Activated CD4-positive, alpha-beta T cell treated with anti-CD3 and anti-CD28 coated beads for 4 hours (primary cell): Measurements from ENCODE around the gene COL4A4.

Experiments used
- DNase-seq, 2 donors: peaks; one replicate each; pipeline ENCODE4 v3.0.0-alpha.2; 2020

The COL4A4 gene

DNA sequence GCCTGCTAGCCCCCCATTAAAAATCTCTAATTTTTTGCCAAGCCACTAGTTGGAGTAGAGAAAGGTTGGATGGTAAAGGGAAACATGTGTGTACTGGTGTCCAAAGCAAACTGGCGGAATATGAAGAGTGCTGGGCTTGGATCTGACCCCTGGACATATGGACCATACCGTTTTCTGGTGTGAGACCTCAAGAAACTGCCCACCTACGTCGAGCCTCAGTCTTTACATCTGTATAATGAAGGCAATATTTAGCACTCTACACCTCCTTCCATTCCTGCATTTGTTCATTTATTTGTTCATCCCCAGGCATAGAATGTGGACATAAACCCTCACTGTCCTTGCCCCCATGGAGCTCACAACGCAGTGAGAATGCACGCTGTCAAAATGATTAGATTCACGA, 185.7 kb downstream of the COL4A4 start:
- no peak for DNase-seq

DNA sequence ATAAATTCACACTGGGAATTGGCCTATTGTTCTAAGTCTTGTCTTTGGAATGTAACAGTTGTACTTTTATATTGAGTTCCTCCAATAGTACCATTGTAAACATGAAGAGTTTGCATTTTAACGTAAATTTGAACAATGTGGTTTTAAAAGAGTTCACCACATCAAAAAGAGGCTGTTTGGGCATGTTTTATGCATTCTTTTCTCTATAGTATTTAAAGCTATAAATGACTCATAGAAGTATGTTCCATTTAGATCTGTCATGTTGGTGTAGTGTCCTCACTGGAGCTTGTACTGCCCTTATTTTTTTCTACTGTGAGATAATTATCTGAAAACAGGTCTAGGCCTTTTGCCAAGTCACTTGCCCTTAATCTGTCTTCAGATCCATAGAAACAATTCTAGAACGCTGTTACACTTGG, 186.2 kb downstream of the COL4A4 start:
- DNase-seq = no peak

DNA sequence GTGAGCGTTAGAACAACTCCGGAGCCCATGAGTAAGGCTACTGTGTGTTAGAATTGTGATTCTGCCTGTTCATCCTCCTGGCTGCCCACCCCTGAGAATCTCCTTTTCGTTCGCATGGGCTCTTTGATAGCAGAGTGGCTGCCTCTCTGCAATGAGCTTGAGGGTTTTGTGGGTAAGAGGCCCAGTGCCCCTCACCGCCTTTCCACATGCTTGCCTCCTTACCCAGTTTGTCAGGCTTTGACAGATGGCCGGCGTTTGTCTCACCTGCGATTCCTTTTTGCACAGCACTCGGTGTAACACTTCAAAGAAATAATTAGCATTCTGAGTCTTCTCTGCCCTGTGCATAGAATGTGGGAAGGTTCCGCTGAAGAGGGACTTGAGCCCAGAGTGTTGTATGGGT, 190.2 kb downstream of the COL4A4 start:
- no peak for DNase-seq

DNA sequence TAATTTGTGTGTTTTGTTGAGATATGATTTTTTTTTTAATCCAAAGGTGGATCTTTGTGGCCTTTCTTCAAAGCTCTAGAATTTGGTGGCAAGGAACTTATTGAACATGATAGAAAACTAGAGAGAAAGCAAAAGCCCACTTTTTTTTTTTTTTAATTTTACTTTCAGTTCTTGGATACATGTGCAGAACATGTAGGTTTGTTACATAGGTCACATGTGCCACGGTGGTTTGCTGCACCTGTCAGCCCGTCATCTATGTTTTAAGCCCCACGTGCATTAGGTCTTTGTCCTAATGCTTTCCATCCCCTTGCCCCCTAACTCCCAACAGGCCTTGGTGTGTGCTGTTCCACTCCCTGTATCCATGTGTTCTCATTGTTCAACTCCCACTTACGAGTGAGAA, 192.2 kb downstream of the COL4A4 start:
- no peak for DNase-seq

DNA sequence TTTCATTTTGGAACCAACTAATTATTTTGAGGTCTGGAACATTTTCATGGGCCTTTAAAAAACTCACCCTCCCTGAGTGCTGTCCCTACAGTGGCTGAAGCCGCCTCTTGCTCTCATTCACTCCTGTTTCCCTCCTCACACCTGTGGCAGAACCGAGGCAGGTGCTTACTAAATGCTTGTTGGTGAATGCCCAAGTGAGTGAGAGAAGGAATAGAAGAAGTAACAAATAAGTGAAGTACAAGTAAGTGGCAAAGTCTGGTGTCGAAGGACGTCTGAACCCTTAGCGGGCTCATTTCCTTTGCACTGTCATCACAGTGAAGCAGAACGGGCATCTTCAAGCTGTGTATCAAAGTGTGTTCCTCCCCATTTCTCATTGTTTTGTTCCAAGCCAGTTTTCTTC, 192.9 kb downstream of the COL4A4 start:
- DNase-seq = no peak

DNA sequence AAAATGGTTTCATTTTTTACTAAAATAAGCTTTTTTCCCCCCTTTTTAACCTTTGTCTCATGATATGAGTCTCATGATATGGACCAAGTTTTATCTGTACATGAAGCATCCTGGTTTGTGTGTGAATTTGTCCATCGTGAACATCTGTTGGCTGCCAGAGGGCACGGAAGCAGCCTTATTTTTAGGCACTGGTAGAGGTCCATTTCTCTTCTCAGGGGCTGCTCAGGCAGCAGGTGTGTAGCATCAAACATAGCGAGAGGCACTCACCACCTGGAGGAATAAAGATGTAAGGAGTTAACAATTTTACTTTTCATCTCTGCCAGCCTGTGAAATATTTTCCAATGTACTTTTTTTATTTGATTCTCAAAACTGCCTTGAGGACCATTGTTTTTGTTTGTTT, 193.6 kb downstream of the COL4A4 start:
- DNase-seq = no peak

DNA sequence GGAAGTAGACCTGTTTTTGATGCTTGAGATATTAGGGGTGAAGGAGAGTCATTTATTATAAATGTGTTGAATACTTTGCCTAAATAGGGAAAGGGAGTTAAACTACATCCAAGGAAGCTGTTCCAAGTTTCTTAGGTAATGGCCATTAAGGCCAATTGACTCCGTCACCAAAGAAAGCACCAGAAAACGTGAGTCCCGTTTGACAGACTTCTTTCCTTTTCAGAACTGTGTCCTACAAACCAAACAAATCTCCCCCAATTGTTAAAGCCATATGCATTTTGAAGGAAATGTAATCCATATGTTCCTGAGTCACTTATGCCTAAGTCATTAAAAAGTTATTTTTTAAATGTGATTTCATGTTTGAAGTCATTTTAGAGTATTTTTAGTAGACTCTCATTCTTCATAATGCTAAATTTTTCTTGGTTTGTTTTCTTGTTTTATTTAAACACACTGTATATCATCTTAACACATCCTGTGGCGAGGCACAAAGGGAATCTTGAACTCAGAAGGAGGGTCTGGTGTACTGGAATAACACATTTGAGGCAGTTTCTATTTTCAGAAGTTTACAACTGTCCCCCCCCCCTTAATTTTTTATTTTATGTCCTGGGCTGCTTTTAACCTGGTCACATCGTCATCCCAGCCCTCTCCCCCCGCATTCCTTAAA, 194.5 kb downstream of the COL4A4 start:
- DNase-seq = no peak

DNA sequence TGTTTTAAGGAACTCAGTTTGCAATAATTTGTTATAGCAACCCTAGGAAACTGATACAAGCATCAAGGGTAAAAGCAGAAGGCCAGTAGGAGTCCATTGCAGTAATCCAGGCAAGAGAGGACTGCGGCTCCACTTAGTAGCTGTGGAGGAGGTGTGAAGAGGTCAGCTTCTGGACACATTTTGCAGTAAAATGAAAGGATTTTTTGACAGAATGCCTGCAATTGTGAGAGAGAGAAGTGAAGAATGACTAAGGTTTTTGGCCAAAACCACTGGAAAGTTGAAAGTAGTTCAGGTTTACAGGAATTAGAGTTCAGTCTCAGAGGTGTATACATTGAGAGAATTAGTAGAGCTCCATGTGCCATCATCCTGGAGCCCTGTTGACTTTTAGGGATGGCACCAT, 198.6 kb downstream of the COL4A4 start:
- DNase-seq = no peak

DNA sequence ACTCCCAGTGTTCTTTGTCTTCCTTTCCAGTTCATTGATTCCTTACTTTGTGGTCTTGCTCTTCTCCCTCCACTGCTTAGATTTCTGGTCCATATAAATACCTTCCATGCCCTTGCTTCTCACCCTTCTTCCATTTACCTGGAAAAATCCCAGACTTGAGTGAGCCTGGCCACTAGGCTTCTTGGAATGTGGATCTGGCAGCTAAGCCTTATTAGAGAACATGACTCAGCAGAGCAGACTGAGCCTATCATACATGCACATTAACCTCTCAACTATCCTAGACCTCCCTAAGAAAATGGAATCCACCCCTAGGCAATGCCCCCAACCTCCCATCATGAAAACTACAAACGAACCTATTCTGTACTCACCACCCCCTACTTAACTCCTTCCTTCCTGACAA, 200.5 kb downstream of the COL4A4 start:
- no peak for DNase-seq

DNA sequence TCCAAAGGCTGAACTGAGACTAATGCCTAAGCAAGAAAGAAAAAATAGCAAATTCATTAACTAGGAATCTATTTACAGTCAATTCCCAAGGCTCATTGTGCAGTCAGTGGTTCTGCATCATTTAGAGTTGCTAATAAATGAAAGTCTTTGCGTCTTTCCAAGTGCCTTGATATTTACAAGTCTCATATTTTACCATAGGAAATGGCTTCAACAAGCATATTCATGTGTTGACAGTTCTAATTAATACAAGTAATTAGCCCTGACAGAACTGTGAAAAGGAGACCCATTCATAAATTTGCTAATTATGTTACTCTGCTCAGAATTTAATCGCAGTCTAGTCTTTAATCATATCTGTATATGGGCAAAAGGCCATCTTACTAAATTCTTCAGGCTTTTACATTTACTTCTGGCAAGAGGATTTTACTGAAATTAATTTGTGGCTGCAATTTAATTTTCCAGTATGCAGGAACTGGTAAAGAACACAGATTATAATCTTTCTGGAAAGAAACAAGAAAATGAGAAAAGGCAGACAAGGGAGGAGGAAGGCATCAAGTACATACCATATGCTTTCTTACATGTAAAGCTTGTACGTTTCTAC, 201.7 kb downstream of the COL4A4 start:
- no peak for DNase-seq

DNA sequence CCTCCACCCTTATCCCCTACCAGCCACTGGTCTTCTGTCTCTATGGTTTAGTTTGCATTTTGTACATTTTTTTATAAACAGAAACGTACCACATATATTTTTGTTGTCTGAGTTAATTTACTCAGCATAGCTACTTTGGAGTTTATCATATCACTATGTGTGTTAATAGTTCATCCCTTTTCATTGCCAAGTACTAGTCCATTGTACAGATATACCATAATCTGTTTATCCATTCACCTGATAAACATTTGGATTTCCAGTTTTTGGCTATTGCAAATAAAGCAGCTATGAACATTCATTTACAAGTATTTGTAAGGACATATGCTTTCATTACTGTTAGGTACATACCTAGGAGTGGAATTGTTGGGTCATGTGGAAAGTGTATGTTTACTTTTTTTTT, 204.6 kb downstream of the COL4A4 start:
- DNase-seq = no peak

DNA sequence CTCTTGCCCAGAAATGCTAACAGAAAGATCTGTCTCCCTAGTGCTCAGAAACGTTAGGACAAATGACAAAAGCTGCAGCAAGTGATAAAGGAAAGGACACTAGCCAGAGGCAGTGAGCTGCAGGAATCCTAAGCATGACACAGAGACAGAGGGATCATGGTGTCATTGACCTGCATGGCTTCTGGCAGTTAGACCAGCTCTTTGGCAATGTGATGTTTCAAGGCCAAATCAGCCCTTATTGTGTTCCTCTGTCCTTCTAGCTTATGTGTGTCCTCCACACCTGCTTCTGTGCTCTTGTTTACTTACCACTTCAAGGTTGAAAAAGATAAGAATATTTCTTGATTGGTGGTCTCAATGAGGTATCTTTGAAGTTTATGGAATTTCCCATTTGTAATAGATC, 207.3 kb downstream of the COL4A4 start:
- DNase-seq = no peak

DNA sequence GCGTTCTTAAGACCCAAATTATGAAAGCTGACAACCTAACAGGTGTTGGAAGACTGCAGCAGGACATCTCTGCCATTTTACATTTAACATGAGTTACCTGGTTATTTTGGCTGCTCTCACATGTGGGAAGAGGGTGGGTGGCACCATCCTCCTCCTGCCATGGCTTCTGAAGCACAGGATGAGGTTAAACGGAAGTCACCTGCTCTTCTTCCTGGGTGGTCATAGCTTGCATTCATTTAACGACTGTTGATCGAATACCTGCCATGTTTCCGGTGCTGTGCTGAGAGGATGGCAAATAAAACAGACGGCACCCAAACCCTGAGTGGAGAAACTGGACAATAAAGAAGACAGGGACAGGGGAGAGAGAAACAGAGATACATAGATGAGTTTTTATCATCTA, 210.2 kb downstream of the COL4A4 start:
- no peak for DNase-seq

DNA sequence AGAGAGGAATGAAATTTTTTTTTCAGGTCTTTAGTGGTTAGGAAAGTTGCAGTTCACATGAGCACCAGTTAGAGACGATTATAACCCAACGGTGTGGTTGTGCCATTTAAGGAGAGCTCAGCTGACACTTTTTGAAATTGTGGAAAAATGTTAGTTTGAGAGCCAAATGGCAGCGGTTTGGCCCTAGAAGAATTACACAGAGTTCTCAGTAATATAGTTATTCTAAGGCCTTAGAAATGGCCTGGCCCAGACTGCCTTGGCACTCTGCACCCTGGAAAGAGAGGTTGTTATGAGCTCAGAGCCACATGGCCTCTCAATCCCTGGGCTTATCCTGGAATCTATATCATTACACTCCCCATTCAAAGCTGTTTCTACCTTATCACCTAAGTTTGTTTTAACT, 210.8 kb downstream of the COL4A4 start:
- DNase-seq = no peak
